ENCODE measurements around the gene MAPK6. TPM values are rescaled to one million over a fixed set of nuclear protein-coding genes. Genes with fewer than 3 reads are reported as not detected.

Gene MAPK6
- total RNA-seq, 1 donor from 2014 or later = 91.7 TPM

DNA sequence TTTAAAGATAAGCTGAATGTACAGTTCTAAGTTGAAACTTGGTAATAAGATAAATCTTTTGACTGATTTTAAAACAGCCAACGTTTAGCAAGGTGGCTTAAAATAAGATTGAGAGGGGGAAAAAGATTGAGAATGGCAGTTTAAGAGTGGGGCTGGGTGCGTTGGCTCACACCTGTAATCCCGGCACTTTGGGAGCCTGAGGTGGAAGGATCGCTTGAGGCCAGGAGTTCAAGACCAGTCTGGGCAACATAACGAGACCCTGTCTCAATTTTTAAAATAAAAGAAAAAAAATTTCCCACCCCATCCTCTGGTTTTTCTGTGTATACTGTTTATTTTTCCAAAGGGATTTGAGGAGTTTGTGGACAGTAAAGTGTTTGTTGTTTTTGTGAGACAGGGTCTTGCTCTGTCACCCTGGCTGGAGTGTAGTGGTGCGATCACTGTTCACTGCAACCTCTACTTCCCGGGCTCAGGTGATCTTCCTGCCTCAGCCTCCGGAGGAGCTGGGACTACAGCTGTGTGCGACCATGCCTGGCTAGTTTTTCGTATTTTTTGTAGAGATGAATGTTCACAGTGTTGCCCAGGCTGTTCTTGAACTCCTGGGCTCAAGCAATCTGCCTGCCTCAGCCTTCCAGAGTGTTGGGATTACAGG, 3.0 kb downstream of the MAPK6 start:
- Mint-ChIP-seq H3K27me3 (no peaks in the 10 kb centered on the region), H3K4me1 (ENCODE audit: low read depth) (peaks cover 21% of the 10 kb centered on the region), H3K4me3 (ENCODE audit: low read depth) (no peak overlapping the region), H3K9me3 (ENCODE audit: low read depth) (no peaks in the 10 kb centered on the region), H3K36me3 (ENCODE audit: insufficient read depth) (peaks cover 2% of the 10 kb centered on the region), H3K27ac (no peak overlapping the region)
- no peak for DNase-seq (ENCODE audit: low spot score, unreplicated experiment)
- TF ChIP-seq, protein P1, sequence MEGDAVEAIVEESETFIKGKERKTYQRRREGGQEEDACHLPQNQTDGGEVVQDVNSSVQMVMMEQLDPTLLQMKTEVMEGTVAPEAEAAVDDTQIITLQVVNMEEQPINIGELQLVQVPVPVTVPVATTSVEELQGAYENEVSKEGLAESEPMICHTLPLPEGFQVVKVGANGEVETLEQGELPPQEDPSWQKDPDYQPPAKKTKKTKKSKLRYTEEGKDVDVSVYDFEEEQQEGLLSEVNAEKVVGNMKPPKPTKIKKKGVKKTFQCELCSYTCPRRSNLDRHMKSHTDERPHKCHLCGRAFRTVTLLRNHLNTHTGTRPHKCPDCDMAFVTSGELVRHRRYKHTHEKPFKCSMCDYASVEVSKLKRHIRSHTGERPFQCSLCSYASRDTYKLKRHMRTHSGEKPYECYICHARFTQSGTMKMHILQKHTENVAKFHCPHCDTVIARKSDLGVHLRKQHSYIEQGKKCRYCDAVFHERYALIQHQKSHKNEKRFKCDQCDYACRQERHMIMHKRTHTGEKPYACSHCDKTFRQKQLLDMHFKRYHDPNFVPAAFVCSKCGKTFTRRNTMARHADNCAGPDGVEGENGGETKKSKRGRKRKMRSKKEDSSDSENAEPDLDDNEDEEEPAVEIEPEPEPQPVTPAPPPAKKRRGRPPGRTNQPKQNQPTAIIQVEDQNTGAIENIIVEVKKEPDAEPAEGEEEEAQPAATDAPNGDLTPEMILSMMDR (IDR thresholded peaks at IDR 0.05; ENCODE audit: unreplicated experiment) = no peak

GRCh38 chr15:52023169-52023922, 4.3 kb downstream of the MAPK6 start:
- peaks cover 4% of the 10 kb centered on the region for H3K36me3 Mint-ChIP-seq (ENCODE audit: insufficient read depth)
- peak overlapping the region; percentile 29 for H3K4me3 Mint-ChIP-seq (ENCODE audit: low read depth)
- no peak for DNase-seq (ENCODE audit: low spot score, unreplicated experiment)
- no peaks in the 10 kb centered on the region for H3K27me3 Mint-ChIP-seq
- peak overlapping the region; percentile 84 for H3K27ac Mint-ChIP-seq
- TF ChIP-seq, protein P1 (IDR thresholded peaks at IDR 0.05; ENCODE audit: unreplicated experiment) = no peak
- H3K4me1 Mint-ChIP-seq (ENCODE audit: low read depth) = peaks cover 21% of the 10 kb centered on the region
- H3K9me3 Mint-ChIP-seq (ENCODE audit: low read depth) = no peaks in the 10 kb centered on the region

GRCh38 chr15:52028431-52029093, 9.5 kb downstream of the MAPK6 start:
- H3K27me3 Mint-ChIP-seq = no peaks in the 10 kb centered on the region
- H3K27ac Mint-ChIP-seq = no peak overlapping the region
- peaks cover 9% of the 10 kb centered on the region for H3K4me1 Mint-ChIP-seq (ENCODE audit: low read depth)
- peaks cover 6% of the 10 kb centered on the region for H3K9me3 Mint-ChIP-seq (ENCODE audit: low read depth)
- TF ChIP-seq, protein P1 (IDR thresholded peaks at IDR 0.05; ENCODE audit: unreplicated experiment) = no peak
- H3K36me3 Mint-ChIP-seq (ENCODE audit: insufficient read depth) = peaks cover 30% of the 10 kb centered on the region
- no peak overlapping the region for H3K4me3 Mint-ChIP-seq (ENCODE audit: low read depth)
- no peak for DNase-seq (ENCODE audit: low spot score, unreplicated experiment)

DNA sequence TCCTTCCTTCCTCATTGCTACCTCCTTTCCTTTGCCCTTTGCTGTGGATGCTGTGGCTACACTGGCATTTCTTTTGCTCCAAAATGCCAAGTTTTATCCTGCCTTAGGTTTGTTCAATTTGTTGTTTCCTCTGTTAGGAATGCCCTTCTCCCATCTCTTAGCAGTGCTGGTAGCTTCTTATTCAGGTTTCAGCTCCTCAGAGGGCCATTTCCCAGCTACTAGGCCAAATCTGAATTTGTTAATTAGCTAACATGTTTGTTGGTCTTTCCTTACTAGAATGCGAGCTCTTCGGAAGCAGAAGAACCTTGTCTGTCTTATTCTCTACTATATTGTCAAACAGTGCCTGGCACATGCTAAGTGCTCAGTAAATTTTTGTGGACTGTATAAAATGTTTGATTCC, 11.0 kb downstream of the MAPK6 start:
- no peak overlapping the region for H3K4me3 Mint-ChIP-seq (ENCODE audit: low read depth)
- DNase-seq (ENCODE audit: low spot score, unreplicated experiment) = no peak
- no peak overlapping the region for H3K27ac Mint-ChIP-seq

DNA sequence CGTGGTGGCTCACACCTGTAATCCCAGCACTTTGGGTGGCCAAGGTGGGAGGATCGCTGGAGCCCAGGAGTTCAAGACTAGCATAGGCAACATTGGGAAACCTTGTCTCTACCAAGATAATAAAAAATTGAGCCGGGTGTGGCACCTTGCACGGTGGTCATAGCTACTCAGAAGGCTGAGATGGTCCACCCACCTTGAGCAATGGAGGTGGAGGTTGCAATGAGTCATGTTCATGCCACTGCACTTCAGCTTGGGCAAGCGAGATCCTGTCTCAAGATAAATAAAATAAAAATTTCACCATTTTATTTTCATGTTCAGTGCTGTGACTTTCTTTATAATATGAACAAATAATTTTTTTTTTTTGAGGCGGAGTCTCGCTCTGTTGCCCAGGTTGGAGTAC, 12.5 kb downstream of the MAPK6 start:
- Mint-ChIP-seq H3K27me3 (no peaks in the 10 kb centered on the region), H3K4me3 (ENCODE audit: low read depth) (no peak overlapping the region), H3K9me3 (ENCODE audit: low read depth) (peaks cover 11% of the 10 kb centered on the region), H3K27ac (no peak overlapping the region), H3K36me3 (ENCODE audit: insufficient read depth) (peaks cover 40% of the 10 kb centered on the region), H3K4me1 (ENCODE audit: low read depth) (peaks cover 9% of the 10 kb centered on the region)
- TF ChIP-seq, protein P1 (IDR thresholded peaks at IDR 0.05; ENCODE audit: unreplicated experiment) = no peak
- no peak for DNase-seq (ENCODE audit: low spot score, unreplicated experiment)

More for the DNA sequence above, 11.0 kb downstream of the MAPK6 start:
- Mint-ChIP-seq H3K4me1 (ENCODE audit: low read depth) (peaks cover 9% of the 10 kb centered on the region), H3K9me3 (ENCODE audit: low read depth) (peaks cover 11% of the 10 kb centered on the region), H3K36me3 (ENCODE audit: insufficient read depth) (peaks cover 41% of the 10 kb centered on the region), H3K27me3 (no peaks in the 10 kb centered on the region)
- TF ChIP-seq, protein P1 (IDR thresholded peaks at IDR 0.05; ENCODE audit: unreplicated experiment) = no peak
